ENCODE results near the gene NCKAP5.
"Not testable (repeated sequence)": the region's sequence is repeated elsewhere in the genome, so short reads cannot be mapped to it uniquely, and the experiment has no call there.

Gene NCKAP5

GRCh38 chr2:133252780-133253355 lies 315.4 kb downstream of the NCKAP5 start:
- no peak for DNase-seq

GRCh38 chr2:133249362-133249761 lies 318.9 kb downstream of the NCKAP5 start:
- no peak for DNase-seq

GRCh38 chr2:133248264-133248663 lies 320.0 kb downstream of the NCKAP5 start:
- DNase-seq = no peak

GRCh38 chr2:133247631-133248030 lies 320.6 kb downstream of the NCKAP5 start:
- no peak for DNase-seq

GRCh38 chr2:133241224-133241571 lies 327.1 kb downstream of the NCKAP5 start:
- no peak for DNase-seq

GRCh38 chr2:133240491-133241223 lies 327.6 kb downstream of the NCKAP5 start:
- no peak for DNase-seq

GRCh38 chr2:133235968-133236367 lies 332.3 kb downstream of the NCKAP5 start:
- no peak for DNase-seq

GRCh38 chr2:133232556-133232955 lies 335.7 kb downstream of the NCKAP5 start:
- no peak for DNase-seq

- DNase-seq = no peak
Observed at GRCh38 chr2:133231264-133231663, 337.0 kb downstream of the NCKAP5 start.

- DNase-seq = no peak
Observed at GRCh38 chr2:133229974-133230373, 338.3 kb downstream of the NCKAP5 start.

- no peak for DNase-seq
Observed at GRCh38 chr2:133223226-133223625, 345.0 kb downstream of the NCKAP5 start.

- DNase-seq = no peak
Observed at GRCh38 chr2:133221398-133221797, 346.9 kb downstream of the NCKAP5 start.

- no peak for DNase-seq
Observed at GRCh38 chr2:133218204-133218603, 350.1 kb downstream of the NCKAP5 start.

GRCh38 chr2:133215477-133215876 lies 352.8 kb downstream of the NCKAP5 start:
- DNase-seq = no peak

- DNase-seq = no peak
Observed at GRCh38 chr2:133213651-133214050, 354.6 kb downstream of the NCKAP5 start.

GRCh38 chr2:133209325-133209724 lies 358.9 kb downstream of the NCKAP5 start:
- no peak for DNase-seq

GRCh38 chr2:133206666-133207065 lies 361.6 kb downstream of the NCKAP5 start:
- DNase-seq = not testable (repeated sequence)

GRCh38 chr2:133204421-133204820 lies 363.8 kb downstream of the NCKAP5 start:
- DNase-seq = no peak

GRCh38 chr2:133200684-133201421 lies 367.4 kb downstream of the NCKAP5 start:
- no peak for DNase-seq

GRCh38 chr2:133198678-133199077 lies 369.6 kb downstream of the NCKAP5 start:
- DNase-seq = no peak

GRCh38 chr2:133197156-133197555 lies 371.1 kb downstream of the NCKAP5 start:
- no peak for DNase-seq

GRCh38 chr2:133194777-133195335 lies 373.4 kb downstream of the NCKAP5 start:
- no peak for DNase-seq

GRCh38 chr2:133194362-133194655 lies 374.0 kb downstream of the NCKAP5 start:
- no peak for DNase-seq
